ENCODE results near the gene CCSER1.

CCSER1 gene

GRCh38 chr4:91497892-91498291 is 1370.7 kb downstream of the CCSER1 start:
- Histone ChIP-seq H3K27me3 (replicated peaks; ENCODE audit: control insufficient read depth, insufficient read depth, low read length, poor library complexity, severe bottlenecking) (no peaks in the 10 kb centered on the region), H3K27ac (ENCODE audit: insufficient read depth, low read length, poor library complexity, severe bottlenecking) (no peak overlapping the region), H3K36me3 (ENCODE audit: control insufficient read depth, insufficient read depth, low read length) (no peaks in the 10 kb centered on the region), H3K4me3 (ENCODE audit: insufficient read depth, low read depth, low read length, poor library complexity, severe bottlenecking) (no peak overlapping the region), H3K4me1 (ENCODE audit: control insufficient read depth, insufficient read depth, low read length, poor library complexity, severe bottlenecking) (no peaks in the 10 kb centered on the region), H3K9me3 (ENCODE audit: control insufficient read depth, low read length) (no peaks in the 10 kb centered on the region)
- no peak for DNase-seq

- Histone ChIP-seq H3K27me3 (replicated peaks; ENCODE audit: control insufficient read depth, insufficient read depth, low read length, poor library complexity, severe bottlenecking) (no peaks in the 10 kb centered on the region), H3K4me3 (ENCODE audit: insufficient read depth, low read depth, low read length, poor library complexity, severe bottlenecking) (no peak overlapping the region), H3K36me3 (ENCODE audit: control insufficient read depth, insufficient read depth, low read length) (no peaks in the 10 kb centered on the region), H3K27ac (ENCODE audit: insufficient read depth, low read length, poor library complexity, severe bottlenecking) (no peak overlapping the region), H3K9me3 (ENCODE audit: control insufficient read depth, low read length) (no peaks in the 10 kb centered on the region), H3K4me1 (ENCODE audit: control insufficient read depth, insufficient read depth, low read length, poor library complexity, severe bottlenecking) (no peaks in the 10 kb centered on the region)
- DNase-seq = no peak
Observed at GRCh38 chr4:91502365-91502764, 1375.2 kb downstream of the CCSER1 start.

GRCh38 chr4:91513326-91513725 is 1386.1 kb downstream of the CCSER1 start:
- Histone ChIP-seq H3K36me3 (ENCODE audit: control insufficient read depth, insufficient read depth, low read length) (no peaks in the 10 kb centered on the region), H3K4me1 (ENCODE audit: control insufficient read depth, insufficient read depth, low read length, poor library complexity, severe bottlenecking) (no peaks in the 10 kb centered on the region), H3K27ac (ENCODE audit: insufficient read depth, low read length, poor library complexity, severe bottlenecking) (no peak overlapping the region), H3K4me3 (ENCODE audit: insufficient read depth, low read depth, low read length, poor library complexity, severe bottlenecking) (no peak overlapping the region), H3K27me3 (replicated peaks; ENCODE audit: control insufficient read depth, insufficient read depth, low read length, poor library complexity, severe bottlenecking) (no peaks in the 10 kb centered on the region), H3K9me3 (ENCODE audit: control insufficient read depth, low read length) (no peaks in the 10 kb centered on the region)
- no peak for DNase-seq

GRCh38 chr4:91519155-91519554 is 1392.0 kb downstream of the CCSER1 start:
- Histone ChIP-seq H3K4me3 (ENCODE audit: insufficient read depth, low read depth, low read length, poor library complexity, severe bottlenecking) (no peak overlapping the region), H3K36me3 (ENCODE audit: control insufficient read depth, insufficient read depth, low read length) (no peaks in the 10 kb centered on the region), H3K4me1 (ENCODE audit: control insufficient read depth, insufficient read depth, low read length, poor library complexity, severe bottlenecking) (no peaks in the 10 kb centered on the region), H3K27ac (ENCODE audit: insufficient read depth, low read length, poor library complexity, severe bottlenecking) (no peak overlapping the region), H3K27me3 (replicated peaks; ENCODE audit: control insufficient read depth, insufficient read depth, low read length, poor library complexity, severe bottlenecking) (no peaks in the 10 kb centered on the region), H3K9me3 (ENCODE audit: control insufficient read depth, low read length) (no peaks in the 10 kb centered on the region)
- DNase-seq = no peak

GRCh38 chr4:91525621-91526020 is 1398.4 kb downstream of the CCSER1 start:
- no peaks in the 10 kb centered on the region for H3K9me3 ChIP-seq (ENCODE audit: control insufficient read depth, low read length)
- no peaks in the 10 kb centered on the region for H3K36me3 ChIP-seq (ENCODE audit: control insufficient read depth, insufficient read depth, low read length)
- H3K27ac ChIP-seq (ENCODE audit: insufficient read depth, low read length, poor library complexity, severe bottlenecking) = no peak overlapping the region
- no peaks in the 10 kb centered on the region for H3K4me1 ChIP-seq (ENCODE audit: control insufficient read depth, insufficient read depth, low read length, poor library complexity, severe bottlenecking)
- DNase-seq = no peak
- H3K4me3 ChIP-seq (ENCODE audit: insufficient read depth, low read depth, low read length, poor library complexity, severe bottlenecking) = no peak overlapping the region
- no peaks in the 10 kb centered on the region for H3K27me3 ChIP-seq (replicated peaks; ENCODE audit: control insufficient read depth, insufficient read depth, low read length, poor library complexity, severe bottlenecking)

- H3K27me3 ChIP-seq (replicated peaks; ENCODE audit: control insufficient read depth, insufficient read depth, low read length, poor library complexity, severe bottlenecking) = no peaks in the 10 kb centered on the region
- H3K36me3 ChIP-seq (ENCODE audit: control insufficient read depth, insufficient read depth, low read length) = no peaks in the 10 kb centered on the region
- no peak overlapping the region for H3K4me3 ChIP-seq (ENCODE audit: insufficient read depth, low read depth, low read length, poor library complexity, severe bottlenecking)
- DNase-seq = no peak
- H3K9me3 ChIP-seq (ENCODE audit: control insufficient read depth, low read length) = no peaks in the 10 kb centered on the region
- H3K27ac ChIP-seq (ENCODE audit: insufficient read depth, low read length, poor library complexity, severe bottlenecking) = no peak overlapping the region
- no peaks in the 10 kb centered on the region for H3K4me1 ChIP-seq (ENCODE audit: control insufficient read depth, insufficient read depth, low read length, poor library complexity, severe bottlenecking)
Observed at GRCh38 chr4:91527056-91527455, 1399.9 kb downstream of the CCSER1 start.

GRCh38 chr4:91567594-91567993 is 1440.4 kb downstream of the CCSER1 start:
- DNase-seq = no peak
- H3K4me1 ChIP-seq (ENCODE audit: control insufficient read depth, insufficient read depth, low read length, poor library complexity, severe bottlenecking) = no peaks in the 10 kb centered on the region
- no peaks in the 10 kb centered on the region for H3K36me3 ChIP-seq (ENCODE audit: control insufficient read depth, insufficient read depth, low read length)
- no peak overlapping the region for H3K27ac ChIP-seq (ENCODE audit: insufficient read depth, low read length, poor library complexity, severe bottlenecking)
- H3K27me3 ChIP-seq (replicated peaks; ENCODE audit: control insufficient read depth, insufficient read depth, low read length, poor library complexity, severe bottlenecking) = no peaks in the 10 kb centered on the region
- H3K9me3 ChIP-seq (ENCODE audit: control insufficient read depth, low read length) = no peaks in the 10 kb centered on the region
- no peak overlapping the region for H3K4me3 ChIP-seq (ENCODE audit: insufficient read depth, low read depth, low read length, poor library complexity, severe bottlenecking)

GRCh38 chr4:91577864-91578263 is 1450.7 kb downstream of the CCSER1 start:
- Histone ChIP-seq H3K27me3 (replicated peaks; ENCODE audit: control insufficient read depth, insufficient read depth, low read length, poor library complexity, severe bottlenecking) (no peaks in the 10 kb centered on the region), H3K36me3 (ENCODE audit: control insufficient read depth, insufficient read depth, low read length) (no peaks in the 10 kb centered on the region), H3K27ac (ENCODE audit: insufficient read depth, low read length, poor library complexity, severe bottlenecking) (no peak overlapping the region), H3K9me3 (ENCODE audit: control insufficient read depth, low read length) (no peaks in the 10 kb centered on the region), H3K4me1 (ENCODE audit: control insufficient read depth, insufficient read depth, low read length, poor library complexity, severe bottlenecking) (no peaks in the 10 kb centered on the region), H3K4me3 (ENCODE audit: insufficient read depth, low read depth, low read length, poor library complexity, severe bottlenecking) (no peak overlapping the region)
- no peak for DNase-seq

GRCh38 chr4:91590260-91590659 is 1463.1 kb downstream of the CCSER1 start:
- Histone ChIP-seq H3K4me1 (ENCODE audit: control insufficient read depth, insufficient read depth, low read length, poor library complexity, severe bottlenecking) (no peaks in the 10 kb centered on the region), H3K9me3 (ENCODE audit: control insufficient read depth, low read length) (no peaks in the 10 kb centered on the region), H3K27me3 (replicated peaks; ENCODE audit: control insufficient read depth, insufficient read depth, low read length, poor library complexity, severe bottlenecking) (no peaks in the 10 kb centered on the region), H3K36me3 (ENCODE audit: control insufficient read depth, insufficient read depth, low read length) (no peaks in the 10 kb centered on the region), H3K4me3 (ENCODE audit: insufficient read depth, low read depth, low read length, poor library complexity, severe bottlenecking) (no peak overlapping the region), H3K27ac (ENCODE audit: insufficient read depth, low read length, poor library complexity, severe bottlenecking) (no peak overlapping the region)
- no peak for DNase-seq

- H3K27ac ChIP-seq (ENCODE audit: insufficient read depth, low read length, poor library complexity, severe bottlenecking) = no peak overlapping the region
- DNase-seq = no peak
- H3K4me1 ChIP-seq (ENCODE audit: control insufficient read depth, insufficient read depth, low read length, poor library complexity, severe bottlenecking) = no peaks in the 10 kb centered on the region
- no peaks in the 10 kb centered on the region for H3K9me3 ChIP-seq (ENCODE audit: control insufficient read depth, low read length)
- H3K27me3 ChIP-seq (replicated peaks; ENCODE audit: control insufficient read depth, insufficient read depth, low read length, poor library complexity, severe bottlenecking) = no peaks in the 10 kb centered on the region
- H3K4me3 ChIP-seq (ENCODE audit: insufficient read depth, low read depth, low read length, poor library complexity, severe bottlenecking) = no peak overlapping the region
- no peaks in the 10 kb centered on the region for H3K36me3 ChIP-seq (ENCODE audit: control insufficient read depth, insufficient read depth, low read length)
Observed at GRCh38 chr4:91592125-91592524, 1464.9 kb downstream of the CCSER1 start.

GRCh38 chr4:91596718-91597117 is 1469.5 kb downstream of the CCSER1 start:
- H3K27me3 ChIP-seq (replicated peaks; ENCODE audit: control insufficient read depth, insufficient read depth, low read length, poor library complexity, severe bottlenecking) = no peaks in the 10 kb centered on the region
- no peaks in the 10 kb centered on the region for H3K9me3 ChIP-seq (ENCODE audit: control insufficient read depth, low read length)
- no peak for DNase-seq
- no peak overlapping the region for H3K4me3 ChIP-seq (ENCODE audit: insufficient read depth, low read depth, low read length, poor library complexity, severe bottlenecking)
- no peaks in the 10 kb centered on the region for H3K36me3 ChIP-seq (ENCODE audit: control insufficient read depth, insufficient read depth, low read length)
- H3K4me1 ChIP-seq (ENCODE audit: control insufficient read depth, insufficient read depth, low read length, poor library complexity, severe bottlenecking) = no peaks in the 10 kb centered on the region
- H3K27ac ChIP-seq (ENCODE audit: insufficient read depth, low read length, poor library complexity, severe bottlenecking) = no peak overlapping the region

All from effector memory CD4-positive, alpha-beta T cell (primary cell).